Measurements from ENCODE around the gene IZUMO1. TPM values are rescaled to one million over a fixed set of nuclear protein-coding genes. Genes with fewer than 3 reads are reported as not detected.
A peak's percentile ranks its signal among the peaks of the same experiment; 100 is the strongest.

The IZUMO1 gene
- total and polyA plus RNA-seq, 2 of the 8 experiments (the other 6 are each of a cell fraction or from before 2014, with no cell fraction given) = 0.33 to 1.8 TPM

GRCh38 chr19:48755084-48755641, 8.5 kb upstream of the IZUMO1 start, which contains the start of gene FGF21:
TSS of gene FGF21 (plus strand) at chr19:48755524. CDS start at chr19:48756237, 713 bp downstream.
- H2AFZ ChIP-seq (ENCODE audit: low read length) = no peak within 1 kb of the TSS
- peaks cover 12% of the 10 kb centered on the region for H3K23me2 ChIP-seq (ENCODE audit: low read depth, low read length)
- H3K23ac ChIP-seq (ENCODE audit: insufficient read length) = no peak within 1 kb of the TSS

More at GRCh38 chr19:48755084-48755641, 8.5 kb upstream of the IZUMO1 start, which contains the start of gene FGF21:
- Histone ChIP-seq H2BK120ac (replicated peaks; ENCODE audit: low read depth, low read length) (peak within 1 kb of the TSS; percentile 87), H2BK20ac (ENCODE audit: low read length) (peak within 1 kb of the TSS; percentile 80; the same call in 1 of the 2 replicates), H4K5ac (ENCODE audit: insufficient read length, low read depth, low read length) (peak within 1 kb of the TSS; percentile 70), H3K4me1 (replicated peaks in 1 of 4; ENCODE audit: control insufficient read depth in 3 of 4, insufficient read depth in 4 of 4, low read length in 3 of 4) (peaks cover 3 to 25% (median 18%) of the 10 kb centered on the region in 4 experiments), H3K4me3 (ENCODE audit: extremely low read depth in 1 of 4, insufficient read depth in 2 of 4, low read depth in 3 of 4, low read length in 4 of 4) (peak within 1 kb of the TSS in 1 of 4 experiments; percentile 36; a peak in 1 of 8 replicates), H2AK5ac (ENCODE audit: low read depth, low read length) (peak within 1 kb of the TSS; percentile 68), H3K9ac (replicated peaks in 1 of 4; ENCODE audit: extremely low read depth in 1 of 4, low read depth in 3 of 4, low read length in 3 of 4) (peak within 1 kb of the TSS in 1 of 4 experiments; percentile 43; a peak in 2 of 7 replicates), H4K20me1 (replicated peaks in 1 of 2; ENCODE audit: control insufficient read depth in 1 of 2, insufficient read depth in 2 of 2, low read length in 2 of 2) (peaks cover 0 to 2% of the 10 kb centered on the region in 2 experiments), H3K4ac (replicated peaks; ENCODE audit: insufficient read length, low read depth, low read length) (peak within 1 kb of the TSS; percentile 87), H2BK12ac (ENCODE audit: low read depth, low read length) (peak within 1 kb of the TSS; percentile 94), H3K27me3 (replicated peaks in 1 of 4; ENCODE audit: control insufficient read depth in 3 of 4, extremely low read depth in 1 of 4, insufficient read depth in 3 of 4, low read length in 3 of 4) (no peaks in the 10 kb centered on the region), H2BK15ac (ENCODE audit: low read length) (peak within 1 kb of the TSS; percentile 88; the same call in 1 of the 2 replicates), H3K4me2 (ENCODE audit: insufficient read depth in 1 of 2, low read depth in 2 of 2, low read length in 2 of 2) (peak within 1 kb of the TSS; percentile 14 to 98; a peak in 3 of 4 replicates), H3K18ac (ENCODE audit: extremely low read depth, low read length) (peak within 1 kb of the TSS; percentile 93), H3K79me2 (ENCODE audit: control insufficient read depth in 1 of 2, insufficient read depth in 2 of 2, low read length in 2 of 2) (peaks cover 3 to 19% of the 10 kb centered on the region in 2 experiments; a peak in 3 of 4 replicates), H3K9me3 (ENCODE audit: insufficient read depth in 2 of 2, low read depth in 1 of 2, low read length in 1 of 2) (no peaks in the 10 kb centered on the region), H3K36me3 (ENCODE audit: control insufficient read depth in 2 of 4, insufficient read depth in 4 of 4, low read length in 3 of 4) (peaks cover 5 to 11% (median 8%) of the 10 kb centered on the region in 4 experiments), H4K91ac (replicated peaks; ENCODE audit: insufficient read length, low read length) (peak within 1 kb of the TSS; percentile 52), H3K14ac (ENCODE audit: insufficient read length) (no peak within 1 kb of the TSS), H2BK5ac (ENCODE audit: low read depth, low read length) (peak within 1 kb of the TSS; percentile 93), H3K27ac (ENCODE audit: low read depth, low read length) (no peak within 1 kb of the TSS; the same call in 1 of the 2 replicates), H3K79me1 (ENCODE audit: low read depth, low read length) (peaks cover 11% of the 10 kb centered on the region), H4K8ac (ENCODE audit: extremely low read depth, insufficient read depth, low read length) (peak within 1 kb of the TSS; percentile 39; the same call in 1 of the 2 replicates), H3K56ac (replicated peaks; ENCODE audit: insufficient read length, low read depth, low read length) (peak within 1 kb of the TSS; percentile 57)
- POLR2A ChIA-PET (ENCODE audit: partially characterized antibody) = interaction anchor here (0.6 to 2.4 kb wide), 15 partner anchors 7 to 141 kb away, joined by 3 to 11 read pairs (median 3); partner anchors contain the start of gene FAM83E
- DNase-seq (ENCODE audit: low read depth in 1 of 2, low spot score in 2 of 2) (no peak), FAIRE-seq (no peak)
- WGBS, 2 experiments (ENCODE audit: extremely low coverage in 1 of 2, insufficient coverage in 1 of 2, insufficient read length in 1 of 2, insufficient replicate concordance in 2 of 2, low coverage in 1 of 2, low lambda C conversion rate in 2 of 2, missing lambda C conversion rate in 1 of 2) = 90% methylated on average over 4 of the region's 4 CpGs; no CpG with 5 or more reads in 1 of the 2 experiments
- TF ChIP-seq KDM5A (IDR thresholded peaks at IDR 0.05; ENCODE audit: low read length) (no peak), CEBPB (IDR thresholded peaks at IDR 0.05; ENCODE audit: low read depth, low read length) (peak; percentile 80), RXRA (IDR thresholded peaks at IDR 0.05; ENCODE audit: insufficient read depth, low read depth, low read length) (no peak), TBP (IDR thresholded peaks at IDR 0.05; ENCODE audit: low read depth, low read length) (0 out of 2 replicates have a peak, but pooled peaks have one; percentile 37), SP1 (IDR thresholded peaks at IDR 0.05; ENCODE audit: low read depth, low read length) (0 out of 2 replicates have a peak, but pooled peaks have one; percentile 22), MAX (IDR thresholded peaks at IDR 0.05) (peak; percentile 73)
- CTCF ChIA-PET (ENCODE audit: partially characterized antibody) = interaction anchor here (1.5 to 1.6 kb wide), 2 partner anchors 33 to 40 kb away, joined by 4 to 5 read pairs; no protein-coding TSS in a partner anchor
